Stimulated activated CD4-positive, alpha-beta T cell treated with anti-CD3 and anti-CD28 coated beads, Interleukin-2, amount 100 ng/mL, for 48 hours (primary cell): ENCODE results near the gene HLA-G.
"Not testable (repeated sequence)": the region's sequence is repeated elsewhere in the genome, so short reads cannot be mapped to it uniquely, and the experiment has no call there.

ENCODE experiments used
- DNase-seq, 2 donors: peaks; one replicate each; pipeline ENCODE4 v3.0.0-alpha.2; 2020

HLA-G gene

GRCh38 chr6:29875257-29875656 lies 47.6 kb downstream of the HLA-G start:
- DNase-seq = no peak

GRCh38 chr6:29875734-29876133 lies 48.1 kb downstream of the HLA-G start:
- not testable (repeated sequence) for DNase-seq
